Vagina (tissue), 2 donors: ENCODE measurements around the gene SPTBN1. TPM values are rescaled to one million over a fixed set of nuclear protein-coding genes. Genes with fewer than 3 reads are reported as not detected.

Source experiments
- DNase-seq, 2 donors: peaks; one replicate each; pipeline ENCODE4 v3.0.0-alpha.2; 2017; ENCODE audit errors: extremely low spot score in 2 of 2
- H3K27ac ChIP-seq: fragments of 200-600 bp; sonication (generic); one replicate; pipeline ENCODE4 v1.5.1; 2019
- H3K27me3 ChIP-seq: fragments of 200-600 bp; sonication (generic); one replicate; pipeline ENCODE4 v1.5.1; 2019
- H3K36me3 ChIP-seq, 2 donors: fragments of 200-600 bp; sonication (generic); one replicate each; pipeline ENCODE4 v1.5.1; 2017 to 2019
- H3K4me1 ChIP-seq: fragments of 200-600 bp; sonication (generic); one replicate; pipeline ENCODE4 v1.5.1; 2019
- H3K4me3 ChIP-seq, 2 donors: fragments of 200-600 bp; sonication (generic); 1 replicate in 1 of 2; 2 replicates in 1 of 2; pipeline ENCODE4 v1.5.1; 2016 to 2019
- H3K9me3 ChIP-seq: fragments of 200-600 bp; sonication (generic); one replicate; pipeline ENCODE4 v1.5.1; 2019
- CTCF ChIP-seq, 3 experiments: fragments of 450-650 bp in 2 of 3; fragments of 200-600 bp in 1 of 3; sonication (generic) in 1 of 3; IDR thresholded peaks; one replicate each; pipeline ENCODE4 v1.5.1; 2017 to 2019; ENCODE audit warnings: antibody characterized with exemption in 3 of 3, mild to moderate bottlenecking in 2 of 3, moderate library complexity in 2 of 3
- POLR2A ChIP-seq, 2 donors: fragments of 450-650 bp; IDR thresholded peaks; one replicate each; pipeline ENCODE4 v1.6.1; 2017; ENCODE audit warnings: antibody characterized with exemption in 2 of 2, mild to moderate bottlenecking in 2 of 2, moderate library complexity in 2 of 2
- POLR2AphosphoS5 ChIP-seq, 2 donors: sonication (generic); formaldehyde crosslinking; IDR thresholded peaks; one replicate each; pipeline ENCODE4 v1.9.0; 2017; ENCODE audit warnings: antibody characterized with exemption in 2 of 2, mild to moderate bottlenecking in 2 of 2, low read depth in 1 of 2; ENCODE audit not compliant: insufficient read depth in 1 of 2
- intact Hi-C: fragments of 100-400 bp; cut with DNase I; formaldehyde crosslinking; loops from one replicate; pipeline ENCODE4 v1.15.1; 2023
- total RNA-seq: library from RNA; depleted of rRNA; stranded (reverse); fragments of >200 nt; gene quantifications from one replicate; pipeline ENCODE4 v1.2.3, GENCODE V29; 2016

SPTBN1 gene
- total RNA-seq, 1 donor from 2014 or later: 278 TPM

GRCh38 chr2:54455131-54455562 lies 980 bp upstream of the SPTBN1 start:
- H3K27me3 ChIP-seq: no peaks in the 10 kb centered on the region
- no peaks in the 10 kb centered on the region for H3K36me3 ChIP-seq
- no peak for DNase-seq
- intact Hi-C loops: no loop called here
- peaks cover 28% of the 10 kb centered on the region for H3K4me1 ChIP-seq
- no peaks in the 10 kb centered on the region for H3K9me3 ChIP-seq
- peak overlapping the region; percentile 92 for H3K27ac ChIP-seq
- H3K4me3 ChIP-seq: peak overlapping the region; percentile 71 to 95
- TF ChIP-seq POLR2A (IDR thresholded peaks at IDR 0.05) (no peak), CTCF (IDR thresholded peaks at IDR 0.05) (no peak), POLR2AphosphoS5 (IDR thresholded peaks at IDR 0.05; ENCODE audit: insufficient read depth in 1 of 2, low read depth in 1 of 2) (no peak)

- TF ChIP-seq POLR2A (IDR thresholded peaks at IDR 0.05) (no peak), POLR2AphosphoS5 (IDR thresholded peaks at IDR 0.05; ENCODE audit: insufficient read depth in 1 of 2, low read depth in 1 of 2) (no peak), CTCF (IDR thresholded peaks at IDR 0.05) (no peak)
- Histone ChIP-seq H3K27ac (peak overlapping the region; percentile 92), H3K36me3 (no peaks in the 10 kb centered on the region), H3K4me3 (peak overlapping the region; percentile 71 to 95), H3K4me1 (peaks cover 34% of the 10 kb centered on the region), H3K9me3 (no peaks in the 10 kb centered on the region), H3K27me3 (no peaks in the 10 kb centered on the region)
- intact Hi-C loops: no loop called here
- DNase-seq: no peak
Measured at GRCh38 chr2:54456362-54456611, 160 bp downstream of the SPTBN1 start.

- Histone ChIP-seq H3K27ac (peak overlapping the region; percentile 92), H3K9me3 (no peaks in the 10 kb centered on the region), H3K4me3 (peak overlapping the region; percentile 71 to 95), H3K27me3 (no peaks in the 10 kb centered on the region), H3K36me3 (no peaks in the 10 kb centered on the region), H3K4me1 (peaks cover 34% of the 10 kb centered on the region)
- peak in 1 of 2 donors; percentile 46 for TF ChIP-seq POLR2AphosphoS5 (IDR thresholded peaks at IDR 0.05; ENCODE audit: insufficient read depth in 1 of 2, low read depth in 1 of 2)
- TF ChIP-seq CTCF (IDR thresholded peaks at IDR 0.05): no peak
- no peak for DNase-seq
- intact Hi-C loops: loop anchor here (1.0 kb wide), 1 partner anchor 125 kb away; no protein-coding TSS in a partner anchor
Measured at GRCh38 chr2:54456612-54457322, 640 bp downstream of the SPTBN1 start.

- Histone ChIP-seq H3K27ac (peak overlapping the region; percentile 92), H3K27me3 (no peaks in the 10 kb centered on the region), H3K4me1 (peaks cover 41% of the 10 kb centered on the region), H3K9me3 (no peaks in the 10 kb centered on the region), H3K36me3 (no peaks in the 10 kb centered on the region), H3K4me3 (peak overlapping the region; percentile 71 to 95)
- intact Hi-C loops: loop anchor here (1.0 kb wide), 1 partner anchor 126 kb away; no protein-coding TSS in a partner anchor
- DNase-seq: no peak
- TF ChIP-seq POLR2A (IDR thresholded peaks at IDR 0.05) (no peak), POLR2AphosphoS5 (IDR thresholded peaks at IDR 0.05; ENCODE audit: insufficient read depth in 1 of 2, low read depth in 1 of 2) (no peak), CTCF (IDR thresholded peaks at IDR 0.05) (no peak)
Measured at GRCh38 chr2:54457323-54458023, 1.3 kb downstream of the SPTBN1 start.

GRCh38 chr2:54459037-54459441 lies 2.9 kb downstream of the SPTBN1 start:
- Histone ChIP-seq H3K27me3 (no peaks in the 10 kb centered on the region), H3K4me1 (peaks cover 54% of the 10 kb centered on the region), H3K4me3 (peak overlapping the region; percentile 71 to 95), H3K27ac (peak overlapping the region; percentile 92), H3K36me3 (no peaks in the 10 kb centered on the region), H3K9me3 (no peaks in the 10 kb centered on the region)
- intact Hi-C loops: no loop called here
- TF ChIP-seq CTCF (IDR thresholded peaks at IDR 0.05) (no peak), POLR2AphosphoS5 (IDR thresholded peaks at IDR 0.05; ENCODE audit: insufficient read depth in 1 of 2, low read depth in 1 of 2) (no peak), POLR2A (IDR thresholded peaks at IDR 0.05) (no peak)
- DNase-seq: no peak
